Measurements from ENCODE around the gene ENTHD1.
"Not testable (repeated sequence)": the region's sequence is repeated elsewhere in the genome, so short reads cannot be mapped to it uniquely, and the experiment has no call there.

ENTHD1 gene

GRCh38 chr22:39743935-39744334, 149.6 kb downstream of the ENTHD1 start:
- ChIA-PET CTCF (interaction anchor here (0.5 kb wide), 1 partner anchor 124 kb away, joined by 6 read pairs; no protein-coding TSS in a partner anchor), POLR2A (no interaction called here)
- no peak for TF ChIP-seq FOXM1 (IDR thresholded peaks at IDR 0.05; ENCODE audit: borderline replicate concordance)
- no peak for DNase-seq (ENCODE audit: extremely low spot score)

- TF ChIP-seq SP1 (IDR thresholded peaks at IDR 0.05), result no peak
- TF ChIP-seq PKNOX1 (IDR thresholded peaks at IDR 0.05), result no peak
- TF ChIP-seq NFRKB (IDR thresholded peaks at IDR 0.05), result no peak
- no peak for TF ChIP-seq L3MBTL2 (conservative IDR thresholded peaks at IDR 0.05)
- no peak for TF ChIP-seq SUZ12 (IDR thresholded peaks at IDR 0.05)
- TF ChIP-seq CTBP1 (IDR thresholded peaks at IDR 0.05; ENCODE audit: borderline replicate concordance), result no peak
- no peak for TF ChIP-seq FOXA1 (IDR thresholded peaks at IDR 0.05)
- TF ChIP-seq ZNF384 (IDR thresholded peaks at IDR 0.05), result no peak
- no peak for TF ChIP-seq FOXK2 (IDR thresholded peaks at IDR 0.05)
- TF ChIP-seq FOXM1 (IDR thresholded peaks at IDR 0.05; ENCODE audit: borderline replicate concordance), result no peak
- ChIA-PET POLR2A (no interaction called here), CTCF (interaction anchor here (1.1 kb wide), 1 partner anchor 19 kb away, joined by 3 read pairs; no protein-coding TSS in a partner anchor)
- no peak for DNase-seq (ENCODE audit: extremely low spot score)
Measured at GRCh38 chr22:39739338-39740027, 154.1 kb downstream of the ENTHD1 start.

GRCh38 chr22:39738746-39739145, 154.8 kb downstream of the ENTHD1 start:
- DNase-seq (ENCODE audit: extremely low spot score), result no peak
- TF ChIP-seq ZNF384 (IDR thresholded peaks at IDR 0.05) (no peak), ARNT (IDR thresholded peaks at IDR 0.05) (no peak)
- CTCF ChIA-PET, result interaction anchor here (0.6 to 1.3 kb wide), 3 partner anchors 9 to 286 kb away, joined by 3 read pairs; no protein-coding TSS in a partner anchor
- POLR2A ChIA-PET, result no interaction called here

GRCh38 chr22:39735776-39736175, 157.8 kb downstream of the ENTHD1 start:
- TF ChIP-seq HDGF (IDR thresholded peaks at IDR 0.05; ENCODE audit: borderline replicate concordance), result no peak
- no peak for TF ChIP-seq SP1 (IDR thresholded peaks at IDR 0.05)
- no peak for TF ChIP-seq ARNT (IDR thresholded peaks at IDR 0.05)
- TF ChIP-seq CTBP1 (IDR thresholded peaks at IDR 0.05; ENCODE audit: borderline replicate concordance), result no peak
- no peak for TF ChIP-seq ELF4 (IDR thresholded peaks at IDR 0.05)
- no peak for TF ChIP-seq L3MBTL2 (conservative IDR thresholded peaks at IDR 0.05)
- TF ChIP-seq ZNF384 (IDR thresholded peaks at IDR 0.05), result no peak
- TF ChIP-seq FOXM1 (IDR thresholded peaks at IDR 0.05; ENCODE audit: borderline replicate concordance), result no peak
- no peak for TF ChIP-seq FOXK2 (IDR thresholded peaks at IDR 0.05)
- TF ChIP-seq SUZ12 (IDR thresholded peaks at IDR 0.05), result no peak
- no peak for TF ChIP-seq TARDBP (IDR thresholded peaks at IDR 0.05)
- no peak for TF ChIP-seq BHLHE40 (IDR thresholded peaks at IDR 0.05; ENCODE audit: borderline replicate concordance)
- no peak for TF ChIP-seq PKNOX1 (IDR thresholded peaks at IDR 0.05)
- TF ChIP-seq LEF1 (IDR thresholded peaks at IDR 0.05; ENCODE audit: borderline replicate concordance), result no peak
- TF ChIP-seq NFRKB (IDR thresholded peaks at IDR 0.05), result no peak
- TF ChIP-seq FOXA1 (IDR thresholded peaks at IDR 0.05), result no peak
- ChIA-PET POLR2A (no interaction called here), CTCF (no interaction called here)
- DNase-seq (ENCODE audit: extremely low spot score), result no peak

GRCh38 chr22:39734866-39735265, 158.7 kb downstream of the ENTHD1 start:
- TF ChIP-seq ARNT (IDR thresholded peaks at IDR 0.05), result no peak
- no peak for TF ChIP-seq ELF4 (IDR thresholded peaks at IDR 0.05)
- no peak for TF ChIP-seq ZNF384 (IDR thresholded peaks at IDR 0.05)
- no peak for TF ChIP-seq CTBP1 (IDR thresholded peaks at IDR 0.05; ENCODE audit: borderline replicate concordance)
- TF ChIP-seq L3MBTL2 (conservative IDR thresholded peaks at IDR 0.05), result no peak
- TF ChIP-seq TARDBP (IDR thresholded peaks at IDR 0.05), result no peak
- TF ChIP-seq FOXA1 (IDR thresholded peaks at IDR 0.05), result no peak
- TF ChIP-seq SUZ12 (IDR thresholded peaks at IDR 0.05), result no peak
- no peak for TF ChIP-seq HDGF (IDR thresholded peaks at IDR 0.05; ENCODE audit: borderline replicate concordance)
- TF ChIP-seq BHLHE40 (IDR thresholded peaks at IDR 0.05; ENCODE audit: borderline replicate concordance), result no peak
- no peak for TF ChIP-seq FOXK2 (IDR thresholded peaks at IDR 0.05)
- no peak for TF ChIP-seq NFRKB (IDR thresholded peaks at IDR 0.05)
- no peak for TF ChIP-seq LEF1 (IDR thresholded peaks at IDR 0.05; ENCODE audit: borderline replicate concordance)
- TF ChIP-seq PKNOX1 (IDR thresholded peaks at IDR 0.05), result no peak
- no peak for TF ChIP-seq FOXM1 (IDR thresholded peaks at IDR 0.05; ENCODE audit: borderline replicate concordance)
- no peak for TF ChIP-seq SP1 (IDR thresholded peaks at IDR 0.05)
- ChIA-PET POLR2A (no interaction called here), CTCF (no interaction called here)
- DNase-seq (ENCODE audit: extremely low spot score), result no peak

- DNase-seq (ENCODE audit: extremely low spot score); CTCF ChIA-PET; POLR2A ChIA-PET: not testable (repeated sequence)
Measured at GRCh38 chr22:39734046-39734445, 159.5 kb downstream of the ENTHD1 start.

GRCh38 chr22:39733191-39733590, 160.4 kb downstream of the ENTHD1 start:
- no peak for DNase-seq (ENCODE audit: extremely low spot score)
- ChIA-PET CTCF (no interaction called here), POLR2A (no interaction called here)
- TF ChIP-seq ARNT (IDR thresholded peaks at IDR 0.05), result no peak
- TF ChIP-seq SP1 (IDR thresholded peaks at IDR 0.05), result no peak
- TF ChIP-seq HDGF (IDR thresholded peaks at IDR 0.05; ENCODE audit: borderline replicate concordance), result no peak
- TF ChIP-seq ELF4 (IDR thresholded peaks at IDR 0.05), result no peak
- no peak for TF ChIP-seq SUZ12 (IDR thresholded peaks at IDR 0.05)
- no peak for TF ChIP-seq FOXM1 (IDR thresholded peaks at IDR 0.05; ENCODE audit: borderline replicate concordance)
- no peak for TF ChIP-seq TARDBP (IDR thresholded peaks at IDR 0.05)
- TF ChIP-seq CTBP1 (IDR thresholded peaks at IDR 0.05; ENCODE audit: borderline replicate concordance), result no peak
- no peak for TF ChIP-seq BHLHE40 (IDR thresholded peaks at IDR 0.05; ENCODE audit: borderline replicate concordance)

Measured in HEK293T (cell line).